GM21423 (cell line): Measurements from ENCODE around the gene SAE1.
"Not testable (repeated sequence)": the region's sequence is repeated elsewhere in the genome, so short reads cannot be mapped to it uniquely, and the experiment has no call there.

Source experiments
- ATAC-seq: cut with Tn5 transposase; IDR thresholded peaks from one replicate; pipeline ENCODE4 v1.9.1; 2021; ENCODE audit warnings: mild to moderate bottlenecking, moderate library complexity; ENCODE audit not compliant: unreplicated experiment

Gene SAE1

DNA sequence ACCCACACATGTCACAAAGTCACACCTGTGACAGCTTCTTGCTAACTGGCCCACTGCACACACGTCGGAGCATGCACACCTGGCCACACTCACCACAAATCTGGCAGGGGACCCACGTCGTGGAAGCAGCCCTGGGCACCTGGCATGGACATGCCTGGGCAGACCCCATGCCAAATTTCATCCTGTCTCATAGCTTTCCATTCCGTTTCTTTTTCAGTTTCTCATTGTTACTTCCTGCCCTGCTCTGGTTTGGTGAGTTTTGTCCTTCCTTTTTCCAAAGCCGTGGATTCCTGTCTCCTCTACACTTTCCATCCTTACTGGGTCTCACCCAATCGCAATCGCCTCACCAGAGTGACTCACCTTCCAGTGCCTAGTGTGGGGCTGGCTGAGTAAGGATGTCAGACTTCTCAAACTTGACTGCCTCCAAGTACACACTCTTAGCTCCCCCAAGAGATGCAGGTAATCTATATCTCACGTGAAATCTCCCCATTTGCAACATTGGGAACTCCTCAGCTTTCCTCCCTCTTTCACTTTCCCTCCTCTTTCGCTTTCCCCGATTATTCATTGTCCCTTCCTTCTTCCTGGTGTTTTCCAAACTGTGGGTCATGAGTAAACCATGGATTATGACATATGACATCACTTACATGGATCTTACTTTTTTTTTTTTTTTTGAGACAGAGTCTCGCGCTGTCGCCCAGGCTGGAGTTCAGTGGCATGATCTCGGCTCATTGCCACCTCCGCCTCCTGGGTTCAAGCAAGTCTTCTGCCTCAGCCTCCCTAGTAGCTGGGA, 102.0 kb downstream of the SAE1 start:
- ATAC-seq = no peak

DNA sequence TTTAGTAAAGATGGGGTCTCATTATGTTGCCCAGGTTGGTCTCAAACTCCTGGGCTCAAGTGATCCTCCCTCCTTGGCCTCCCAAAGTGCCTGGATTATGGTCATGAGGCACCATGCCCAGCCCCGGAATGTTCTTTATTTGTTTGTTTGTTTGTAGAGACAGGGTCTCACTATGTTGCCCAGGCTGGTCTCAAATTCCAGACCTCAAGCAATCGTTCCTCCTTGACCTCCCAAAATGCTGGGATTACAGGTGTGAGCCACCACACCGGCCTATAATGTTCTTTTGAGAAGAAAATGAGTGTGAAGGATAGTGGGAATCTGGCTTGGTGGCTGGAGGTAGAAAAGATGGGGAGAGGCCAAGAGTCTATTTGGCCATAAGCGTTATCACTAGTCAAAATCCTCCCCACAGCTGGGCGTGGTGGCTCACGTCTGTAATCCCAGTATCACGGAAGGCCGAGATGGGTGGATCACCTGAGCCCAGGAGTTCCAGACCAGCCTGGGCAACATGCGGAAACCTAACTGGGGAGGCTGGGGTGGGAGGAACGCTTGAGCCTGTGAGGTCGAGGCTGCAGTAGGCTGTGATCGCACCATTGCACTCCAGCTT, 105.5 kb downstream of the SAE1 start:
- ATAC-seq = no peak

DNA sequence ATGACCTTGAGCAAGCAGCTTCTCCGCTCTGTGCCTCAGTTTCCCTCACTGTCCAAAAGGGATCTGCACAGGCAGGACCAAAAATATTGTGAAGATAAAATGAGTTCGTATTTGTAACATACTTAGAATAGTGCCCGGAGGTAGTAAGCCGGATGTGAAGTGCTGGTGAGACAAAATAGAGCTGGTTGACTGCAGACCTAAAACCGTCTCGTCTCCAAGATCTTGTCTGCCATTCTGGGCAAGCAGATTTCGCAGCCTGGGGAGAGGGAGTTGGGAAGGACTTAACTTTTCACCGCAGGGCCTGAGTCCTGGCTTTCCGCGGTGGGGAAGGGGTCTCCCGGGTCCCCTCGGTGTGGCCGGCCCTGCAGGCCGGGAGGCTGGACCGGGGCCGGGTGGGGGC, 108.5 kb downstream of the SAE1 start:
- no peak for ATAC-seq

DNA sequence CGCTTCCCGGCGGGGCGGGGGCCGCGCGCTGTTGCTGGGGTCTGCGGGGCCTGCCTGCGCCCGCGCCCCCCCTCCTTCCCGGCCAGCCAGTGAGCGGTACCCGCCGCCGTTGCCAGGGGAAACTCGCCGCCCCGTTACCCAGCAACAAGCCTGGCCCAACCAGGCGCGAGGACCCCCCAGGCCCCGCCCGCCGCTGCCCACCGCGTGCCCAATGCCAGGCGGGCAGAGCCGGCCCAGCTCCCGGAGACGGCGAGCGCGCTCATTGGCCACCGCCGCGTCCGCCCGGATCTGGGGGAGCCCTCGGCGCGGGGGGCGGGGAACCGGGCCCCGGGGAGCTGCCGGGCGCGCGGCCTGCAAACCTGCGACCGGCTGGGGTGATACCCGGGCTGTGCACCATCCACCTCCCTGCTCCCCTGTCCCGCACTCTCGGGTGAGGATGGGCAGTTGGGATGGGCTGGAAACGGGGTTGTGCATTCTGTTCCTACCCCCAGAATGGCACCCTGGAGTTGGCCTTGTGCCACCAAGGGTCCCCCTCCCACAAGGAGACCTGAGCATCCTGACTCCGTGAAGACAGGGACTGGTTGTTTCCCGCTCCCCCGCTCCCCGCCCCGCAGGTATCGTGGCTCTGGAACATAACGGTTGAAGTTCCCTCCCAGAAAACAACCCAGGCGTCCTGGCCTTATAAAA, 109.1 kb downstream of the SAE1 start:
- no peak for ATAC-seq

DNA sequence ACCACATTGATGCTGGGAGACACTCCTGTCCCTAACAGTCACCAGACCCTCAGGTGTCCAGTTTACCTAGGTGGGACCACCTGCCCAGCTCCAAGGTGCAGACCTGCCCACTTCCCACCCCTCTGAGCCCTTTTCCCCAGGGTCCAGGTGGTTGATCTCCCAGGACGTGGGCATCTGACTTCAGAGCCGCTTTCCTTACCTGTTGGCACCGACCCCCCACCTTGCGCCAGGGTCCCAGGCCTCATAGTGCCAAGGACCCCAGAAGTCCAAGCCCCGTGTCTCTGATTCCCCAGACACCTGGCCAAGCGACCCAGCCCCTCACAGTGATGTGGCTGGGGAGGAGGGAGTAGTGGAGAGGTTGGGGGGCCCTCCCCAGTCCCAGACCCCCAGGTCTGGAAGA, 109.9 kb downstream of the SAE1 start:
- ATAC-seq = no peak

DNA sequence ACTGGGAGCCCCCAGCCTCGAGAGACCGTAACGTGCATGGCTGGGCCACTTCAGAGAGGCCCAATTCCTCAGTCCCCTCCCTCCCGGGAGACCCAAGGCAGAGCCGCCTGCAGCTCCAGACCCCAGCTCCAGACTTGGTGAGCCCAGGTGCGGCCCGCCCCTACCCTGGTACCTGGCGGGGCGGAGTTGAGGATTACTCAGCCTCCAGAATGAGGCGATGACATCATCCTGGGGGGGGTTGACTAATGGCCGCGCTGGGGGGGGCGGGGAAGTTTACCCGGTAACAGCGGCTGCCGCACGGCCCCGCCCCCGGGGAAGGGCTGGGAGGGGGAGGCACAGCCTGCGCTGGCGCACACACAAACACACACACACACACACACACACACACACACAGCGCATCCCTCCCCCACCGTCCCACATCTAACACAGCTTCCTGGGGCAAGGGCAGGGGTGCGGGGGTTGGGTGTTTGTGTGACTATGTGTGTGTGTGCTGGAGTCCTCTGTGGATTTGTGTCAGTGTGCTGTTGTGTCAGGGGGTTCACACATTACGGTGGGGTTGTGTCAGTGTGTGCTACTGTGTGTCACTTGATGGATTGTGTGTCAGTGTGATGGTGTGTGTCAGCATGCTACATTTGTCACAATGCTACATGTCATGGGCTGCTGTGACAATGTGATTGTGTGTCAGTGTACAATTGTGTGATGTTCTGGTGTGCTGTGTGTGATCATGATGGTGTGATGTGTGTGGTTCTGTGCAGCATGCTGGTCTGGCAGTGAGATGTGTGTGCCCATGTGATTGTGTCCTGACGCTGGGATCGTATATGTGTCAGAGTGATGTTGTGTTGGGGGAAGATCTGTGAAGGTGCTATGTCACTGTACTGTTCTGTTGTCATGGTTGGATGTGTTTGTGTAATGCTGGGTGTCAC, 110.6 kb downstream of the SAE1 start:
- ATAC-seq = no peak

DNA sequence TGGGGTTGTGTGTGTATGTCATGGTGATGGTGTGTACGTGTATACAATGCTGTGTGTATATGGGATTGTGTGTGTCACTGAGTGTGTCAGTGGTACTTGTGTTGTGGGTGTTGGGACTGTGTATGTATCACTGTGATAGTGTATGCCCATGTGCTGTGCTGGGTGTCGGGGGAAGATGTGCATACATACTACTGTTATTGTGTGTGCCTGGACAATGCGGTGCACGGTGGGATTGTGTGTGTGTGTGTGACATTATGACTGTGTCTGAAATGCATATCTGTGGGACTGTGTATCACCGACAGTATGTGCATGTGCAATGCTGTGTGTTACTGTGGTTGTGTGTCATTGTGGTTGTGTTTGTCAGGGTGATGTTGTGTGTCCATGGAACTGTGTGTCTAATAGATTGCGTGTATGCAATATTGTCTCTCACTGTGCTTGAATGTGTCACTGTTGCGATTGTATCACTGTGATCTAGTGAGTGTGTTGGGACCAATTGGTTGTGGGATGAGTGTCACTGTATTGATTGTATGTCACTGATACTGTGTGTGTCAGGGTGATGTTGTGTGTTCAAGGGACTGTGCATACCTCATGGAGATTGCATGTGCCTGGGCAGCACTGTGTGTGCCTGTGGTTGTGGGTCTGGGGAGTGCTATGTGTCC, 111.4 kb downstream of the SAE1 start:
- ATAC-seq = no peak

DNA sequence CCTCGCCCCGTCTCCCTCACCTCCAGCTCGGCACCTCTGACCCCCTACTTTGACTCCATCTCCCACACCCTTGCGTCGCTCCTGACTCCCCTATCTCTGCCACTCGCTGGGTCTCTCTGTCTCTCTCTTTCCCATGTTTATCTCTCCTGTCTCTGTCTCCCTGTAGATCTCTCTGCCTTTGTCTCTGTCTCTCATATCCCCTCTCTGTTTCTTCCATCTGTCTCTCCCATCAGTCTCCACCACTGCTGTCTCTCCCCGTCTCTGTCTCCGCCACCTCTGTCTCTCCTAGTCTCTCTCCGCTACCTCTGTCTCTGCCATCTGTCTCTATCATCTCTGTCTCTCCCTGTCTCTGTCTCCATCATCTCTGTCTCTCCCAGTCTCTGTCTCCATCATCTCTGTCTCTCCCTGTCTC, 112.7 kb downstream of the SAE1 start:
- ATAC-seq = no peak

DNA sequence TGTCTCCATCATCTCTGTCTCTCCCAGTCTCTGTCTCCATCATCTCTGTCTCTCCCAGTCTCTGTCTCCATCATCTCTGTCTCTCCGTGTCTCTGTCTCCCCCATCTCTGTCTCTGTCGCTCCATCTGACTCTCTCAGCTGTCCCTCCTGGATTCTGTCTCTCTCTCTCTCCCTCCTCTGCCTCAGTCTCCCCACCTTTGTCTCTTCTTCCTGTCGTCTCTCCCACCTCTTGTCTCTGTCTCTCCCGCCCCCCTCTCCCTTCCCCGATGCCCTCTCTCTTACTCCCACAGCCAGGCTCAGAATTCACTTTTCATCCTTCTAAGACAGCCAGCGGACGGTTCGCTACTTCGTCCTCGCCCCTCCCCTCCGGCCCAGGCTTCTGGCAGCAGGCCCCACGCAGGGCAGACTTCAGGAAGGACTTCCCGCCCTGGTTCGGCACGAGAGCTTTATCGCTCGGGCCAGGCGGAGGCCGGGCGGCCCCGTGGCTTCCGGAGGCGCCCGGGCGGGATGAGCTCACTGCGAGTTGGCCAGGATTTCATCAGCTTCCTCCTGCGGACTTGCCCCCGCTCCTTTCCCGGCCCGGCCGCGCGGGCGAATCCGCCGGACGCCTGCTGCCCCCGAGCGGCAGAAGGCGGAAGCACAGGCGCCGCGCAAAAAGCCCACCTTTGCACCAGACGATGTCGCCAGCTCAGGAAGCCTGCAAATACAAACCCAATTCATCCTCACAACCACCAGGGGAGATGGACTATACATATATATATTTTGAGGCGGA, 113.3 kb downstream of the SAE1 start:
- ATAC-seq = peak; percentile 74

DNA sequence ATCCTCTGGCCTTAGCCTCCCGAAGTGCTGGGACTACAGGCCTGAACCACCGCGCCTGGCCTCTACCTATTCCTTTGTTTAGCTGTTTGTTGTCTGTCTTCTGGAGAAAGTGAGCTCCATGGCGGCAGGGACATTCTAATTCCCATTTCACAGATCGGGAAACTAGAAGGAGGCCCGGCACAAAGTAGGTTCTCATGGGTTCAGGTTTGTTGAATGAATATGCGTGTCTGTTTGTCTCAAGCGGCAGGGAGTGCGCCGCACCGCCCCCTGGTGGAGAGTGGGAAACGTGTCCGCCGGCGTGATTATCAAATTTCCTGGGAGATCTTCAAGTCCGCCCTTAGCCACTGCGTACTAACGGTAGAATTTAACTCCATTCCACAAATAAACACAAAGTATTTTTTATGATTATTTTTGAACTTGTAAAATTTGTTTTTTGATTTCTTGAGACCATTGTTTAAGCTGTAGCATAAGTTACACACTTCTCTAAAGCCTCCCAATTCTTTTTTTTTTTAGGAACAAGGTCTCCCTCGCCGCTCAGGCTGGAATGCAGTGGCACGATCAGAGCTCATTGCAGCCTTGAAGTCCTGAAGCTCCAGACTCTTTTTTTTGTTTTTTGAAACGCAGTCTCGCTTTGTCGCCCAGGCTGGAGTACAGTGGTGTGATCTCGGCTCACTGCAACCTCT, 116.8 kb downstream of the SAE1 start:
- no peak for ATAC-seq

DNA sequence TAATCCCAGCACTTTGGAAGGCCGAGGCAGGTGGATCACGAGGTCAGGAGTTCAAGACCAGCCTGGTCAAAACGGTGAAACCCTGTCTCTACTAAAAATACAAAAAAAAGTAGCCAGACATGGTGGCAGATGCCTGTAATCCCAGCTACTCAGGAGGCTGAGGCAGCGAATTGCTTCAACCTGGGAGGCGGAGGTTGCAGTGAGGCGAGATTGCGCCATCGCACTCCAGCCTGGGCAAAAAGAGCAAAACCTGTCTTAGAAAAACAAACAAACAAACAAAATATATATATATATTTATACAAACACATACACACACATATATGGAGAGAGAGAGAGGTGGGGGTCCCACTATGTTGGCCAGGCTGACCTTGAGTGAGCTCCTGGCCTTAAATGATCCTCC, 122.4 kb downstream of the SAE1 start:
- ATAC-seq = not testable (repeated sequence)

DNA sequence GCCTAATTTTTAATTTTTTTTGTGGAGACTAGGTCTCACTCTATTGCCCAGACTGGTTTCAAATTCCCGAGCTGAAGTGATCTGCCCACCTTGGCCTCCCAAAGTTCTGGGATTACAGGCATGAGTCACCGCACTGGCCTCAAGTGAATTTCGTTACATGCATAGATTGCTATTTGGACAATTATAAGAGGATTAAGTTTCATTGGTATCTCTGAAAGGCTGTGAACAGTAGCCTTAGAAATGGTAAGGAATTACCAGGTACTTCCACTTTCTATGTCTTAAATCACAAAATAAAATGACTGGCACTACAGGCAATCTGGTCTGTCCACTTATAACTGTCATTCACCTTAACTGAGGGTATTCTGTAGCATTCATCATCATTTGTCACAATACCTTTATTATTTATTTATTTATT, 122.8 kb downstream of the SAE1 start:
- ATAC-seq = no peak

DNA sequence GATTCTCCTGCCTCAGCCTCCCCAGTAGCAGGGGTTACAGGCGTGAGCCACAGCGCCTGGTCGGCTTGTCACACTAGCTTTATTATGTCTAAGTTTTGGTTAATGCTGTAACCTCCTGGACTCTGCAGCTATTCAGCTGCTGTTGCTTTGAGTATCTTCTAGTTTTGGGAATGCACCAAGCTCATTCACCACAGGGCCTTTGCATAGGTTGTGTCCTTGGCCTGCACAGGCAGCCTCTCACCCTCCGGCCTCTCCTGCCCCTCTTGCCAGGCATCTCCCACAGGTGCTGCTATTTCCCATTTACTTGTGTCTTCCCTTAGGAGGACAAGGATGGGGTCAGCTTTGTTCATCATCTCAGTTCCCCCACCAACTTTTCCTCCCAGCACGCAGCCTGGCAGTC, 123.3 kb downstream of the SAE1 start:
- no peak for ATAC-seq

DNA sequence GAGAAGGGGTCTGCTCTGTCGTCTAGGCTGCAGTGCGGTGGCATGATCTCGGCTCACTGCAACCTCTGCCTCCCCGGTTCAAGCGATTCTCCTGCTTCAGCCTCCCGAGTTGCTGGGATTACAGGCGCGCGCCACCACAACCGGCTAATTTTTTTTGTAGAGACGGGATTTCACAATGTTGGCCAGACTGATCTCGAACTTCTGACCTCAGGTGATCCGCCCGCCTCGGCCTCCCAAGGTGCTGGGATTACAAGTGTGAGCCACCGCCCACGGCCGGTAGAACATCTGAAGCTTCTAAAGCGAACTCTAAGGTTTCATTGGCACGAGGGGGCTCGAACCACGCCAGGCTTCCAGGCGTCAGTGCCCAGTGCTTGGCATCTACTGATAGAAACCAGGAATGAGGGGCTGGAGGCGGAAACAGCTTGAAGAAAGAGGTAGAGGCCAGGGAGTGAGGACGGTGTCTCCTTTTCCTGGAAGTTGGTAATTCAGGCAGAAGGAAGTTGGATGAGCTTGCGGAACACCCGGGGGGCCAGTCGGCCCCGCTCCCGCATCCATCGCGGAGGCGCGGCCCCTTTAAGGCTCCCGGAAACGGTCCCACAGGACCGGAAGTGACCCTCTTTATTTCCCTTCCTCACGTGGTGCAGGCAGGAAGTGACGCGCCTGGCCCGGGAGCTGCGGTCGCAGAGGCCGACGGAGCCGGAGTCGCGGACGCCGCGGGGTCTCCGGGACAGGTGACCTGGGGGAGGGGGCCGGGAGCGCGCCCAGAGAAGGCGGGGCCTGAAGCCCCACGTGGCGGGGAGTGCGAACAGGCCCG, 125.5 kb downstream of the SAE1 start, which contains the start of gene CCDC9:
Gene CCDC9 (plus strand): TSS at position 647 of the 814 bp plus-strand sequence. CDS start 1,876 bp downstream, outside the sequence.
- ATAC-seq = peak; percentile 47

DNA sequence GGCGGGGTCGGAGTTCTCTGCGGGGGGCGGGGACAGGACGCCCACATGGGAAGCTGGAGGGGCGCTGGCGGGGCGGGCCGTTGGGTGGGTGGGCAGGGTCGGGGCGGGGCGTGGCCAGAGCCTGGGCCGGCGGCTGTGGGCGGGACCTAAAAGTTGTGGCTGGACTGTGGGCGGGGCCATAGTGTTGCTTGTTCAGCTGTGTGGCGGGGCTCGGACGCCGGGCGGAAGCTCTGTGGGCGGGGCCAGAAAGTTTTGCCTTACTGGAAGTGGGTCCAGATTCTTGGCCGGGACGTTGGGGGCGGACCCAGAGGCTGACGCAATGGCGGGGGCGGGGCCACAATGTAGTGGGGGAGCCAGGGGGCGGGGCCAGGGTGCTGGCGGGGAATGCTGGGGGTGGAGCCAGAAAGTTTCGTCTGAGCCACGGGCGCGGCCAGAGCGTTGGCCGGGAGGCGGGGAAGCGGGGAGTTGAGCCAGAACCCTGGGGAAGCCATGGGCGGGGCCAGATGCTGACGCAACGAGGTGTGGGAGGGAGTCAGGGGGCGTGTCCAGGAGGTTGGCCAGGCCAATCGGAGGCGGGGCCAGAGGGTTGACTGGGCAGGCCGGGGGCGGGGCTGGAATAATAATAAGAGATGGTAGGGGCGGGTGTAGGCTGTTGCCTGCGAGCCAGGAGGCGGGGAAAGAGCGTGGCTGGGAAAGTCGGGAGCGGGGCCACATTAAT, 126.2 kb downstream of the SAE1 start:
- ATAC-seq = peak; percentile 68

DNA sequence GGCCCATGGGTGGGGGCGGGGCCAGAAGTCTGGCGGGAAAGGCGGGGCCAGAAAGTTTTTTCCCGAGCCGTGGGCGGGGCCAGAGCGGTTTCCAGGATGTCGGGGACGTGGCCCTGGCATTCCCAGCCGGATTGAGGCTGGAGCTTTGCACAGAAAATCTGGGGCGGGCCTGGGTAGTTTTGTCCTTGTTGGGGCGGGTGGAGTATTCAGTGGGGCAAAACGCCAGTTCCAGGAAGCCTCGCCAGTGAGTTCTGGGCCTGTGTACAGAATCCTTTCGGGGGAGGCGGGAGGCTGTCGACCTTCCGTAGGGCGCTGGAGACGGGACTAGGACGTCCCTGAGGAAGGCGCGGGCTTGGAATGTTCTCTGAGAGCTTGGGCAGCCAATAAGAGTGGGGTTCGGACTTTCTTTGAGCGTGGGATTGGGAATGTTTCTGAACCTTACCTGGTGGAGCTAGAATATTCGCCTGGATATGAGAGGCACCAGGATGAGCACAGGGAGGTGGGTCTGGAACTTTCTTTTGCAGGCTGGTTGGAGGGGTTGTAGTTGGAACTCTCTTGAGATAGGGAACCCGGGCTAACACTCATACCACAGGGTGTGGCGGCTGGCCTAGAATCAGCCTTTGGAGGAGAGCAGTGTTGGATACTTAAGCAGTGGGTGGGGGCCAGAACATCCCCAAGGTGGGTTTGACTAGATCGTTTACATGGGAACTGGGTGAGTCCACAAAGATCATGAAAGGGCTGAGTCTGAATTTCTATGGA, 127.0 kb downstream of the SAE1 start:
- ATAC-seq = no peak

DNA sequence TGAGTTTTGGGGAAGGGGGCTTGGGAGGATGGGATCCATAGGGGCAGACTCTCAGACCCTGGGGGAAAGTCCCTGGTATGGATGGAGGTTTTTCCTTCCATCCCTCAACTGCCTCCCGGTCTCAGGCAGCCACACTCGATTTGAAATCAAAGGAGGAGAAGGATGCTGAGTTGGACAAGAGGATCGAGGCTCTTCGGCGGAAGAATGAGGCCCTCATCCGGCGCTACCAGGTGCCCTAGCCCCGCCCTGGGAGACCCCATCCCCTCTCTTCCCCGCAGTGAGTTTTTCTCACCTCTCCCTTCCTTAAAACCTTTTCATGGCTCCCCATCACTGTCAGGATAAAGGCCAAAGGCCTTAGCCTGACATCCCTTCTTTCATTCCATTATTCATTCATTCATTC, 127.8 kb downstream of the SAE1 start:
- ATAC-seq = no peak
